GM12873 (cell line): Measurements from ENCODE around the gene P2RX7.

Experiments
- CTCF ChIP-seq: IDR thresholded peaks from 2 replicates; pipeline ENCODE4 v1.5.1; 2012; ENCODE audit warnings: low read depth, mild to moderate bottlenecking, moderate library complexity, low read length, control low read depth; ENCODE audit not compliant: insufficient read depth; ENCODE audit errors: missing control alignments

The P2RX7 gene

GRCh38 chr12:121120989-121121755, 11.5 kb upstream of the P2RX7 start:
- TF ChIP-seq CTCF = no peak

DNA sequence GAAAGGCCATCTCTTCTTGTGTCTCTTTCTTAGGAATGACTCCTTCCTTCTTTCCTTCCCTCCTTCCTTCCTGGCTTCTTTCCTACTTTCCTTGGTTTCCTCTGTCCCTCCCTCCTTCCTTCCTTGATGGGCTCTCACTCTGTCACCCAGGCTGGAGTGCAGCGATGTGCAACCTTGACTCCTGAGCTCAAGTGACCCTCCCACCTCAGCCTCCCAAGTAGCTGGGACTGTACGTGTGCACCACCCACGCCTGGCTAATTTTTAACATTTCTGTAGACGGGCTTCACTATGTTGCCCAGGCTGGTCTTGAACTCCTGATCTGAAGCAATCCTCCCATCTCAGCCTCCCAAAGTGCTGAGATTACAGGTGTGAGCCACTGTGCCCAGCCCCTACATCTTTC, 10.9 kb upstream of the P2RX7 start:
- no peak for TF ChIP-seq CTCF

DNA sequence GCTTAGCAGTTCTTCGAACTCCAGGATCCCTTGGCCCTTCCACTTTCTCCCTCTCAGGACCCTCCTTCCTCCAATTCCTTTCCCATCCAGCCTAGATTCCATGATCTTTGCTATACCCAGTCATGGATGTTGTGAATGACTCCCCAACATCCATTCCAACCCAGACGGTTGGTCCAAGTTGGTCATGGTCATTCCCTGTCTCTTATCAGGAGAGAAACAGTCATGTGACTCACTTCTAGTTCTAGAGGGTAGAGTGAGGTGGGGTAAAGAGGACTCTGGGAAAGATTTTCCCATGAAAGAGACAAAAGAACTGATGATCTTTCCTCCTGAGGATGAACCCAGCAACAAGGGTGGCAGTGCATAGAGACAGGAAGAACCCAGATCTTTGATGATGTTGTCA, 9.2 kb upstream of the P2RX7 start:
- no peak for TF ChIP-seq CTCF

DNA sequence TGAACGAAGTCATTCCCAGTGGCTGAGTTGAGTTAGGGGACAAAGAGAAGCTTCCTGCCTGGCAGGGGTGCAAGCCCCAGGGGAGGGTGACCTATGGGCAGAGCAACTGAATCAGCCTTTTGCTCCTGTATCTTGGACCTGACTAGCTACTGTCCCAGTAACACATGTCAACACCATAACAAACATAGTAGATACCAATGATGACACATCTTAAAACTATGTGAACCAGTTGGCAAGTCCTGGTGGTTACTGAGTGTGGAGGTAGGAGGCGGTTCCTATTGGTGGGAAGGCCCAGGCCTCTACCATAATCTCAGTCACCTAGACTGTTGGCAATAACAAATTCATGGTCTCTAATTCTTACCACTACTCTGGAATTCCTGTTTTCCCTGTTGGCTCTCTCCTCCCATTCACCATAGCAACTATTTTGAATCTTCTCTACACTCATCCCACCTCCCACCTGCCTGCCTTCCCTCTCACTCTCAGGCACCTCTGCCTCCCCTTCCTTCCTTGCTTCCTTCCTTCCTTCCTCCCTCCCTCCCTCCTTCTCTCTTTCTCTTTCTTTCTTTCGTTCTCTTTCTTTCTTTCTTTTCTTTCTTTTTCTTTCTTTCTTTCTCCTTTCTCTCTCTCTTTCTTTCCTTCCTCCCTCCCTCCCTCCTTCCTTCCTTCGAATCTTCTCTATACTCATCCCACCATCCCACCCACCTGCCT, 8.1 kb upstream of the P2RX7 start:
- TF ChIP-seq CTCF = no peak

DNA sequence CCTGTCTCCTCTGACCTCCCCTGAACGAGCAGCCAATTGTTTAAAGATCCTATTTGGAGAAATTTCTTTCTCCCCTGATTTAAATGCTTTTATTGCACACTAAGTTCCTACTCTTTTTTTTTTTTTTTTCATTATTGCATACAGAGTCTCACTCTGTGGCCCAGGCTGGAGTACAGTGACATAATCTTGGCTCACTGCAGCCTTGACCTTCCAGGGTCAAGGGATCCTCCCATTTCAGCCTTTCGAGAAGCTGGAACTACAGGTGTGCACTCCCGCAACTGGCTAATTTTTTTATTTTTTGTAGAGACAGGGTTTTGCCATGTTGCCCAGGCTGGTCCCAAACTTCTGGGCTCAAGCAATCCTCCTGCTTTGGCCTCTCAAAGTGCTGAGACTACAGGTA, 5.2 kb upstream of the P2RX7 start:
- no peak for TF ChIP-seq CTCF

DNA sequence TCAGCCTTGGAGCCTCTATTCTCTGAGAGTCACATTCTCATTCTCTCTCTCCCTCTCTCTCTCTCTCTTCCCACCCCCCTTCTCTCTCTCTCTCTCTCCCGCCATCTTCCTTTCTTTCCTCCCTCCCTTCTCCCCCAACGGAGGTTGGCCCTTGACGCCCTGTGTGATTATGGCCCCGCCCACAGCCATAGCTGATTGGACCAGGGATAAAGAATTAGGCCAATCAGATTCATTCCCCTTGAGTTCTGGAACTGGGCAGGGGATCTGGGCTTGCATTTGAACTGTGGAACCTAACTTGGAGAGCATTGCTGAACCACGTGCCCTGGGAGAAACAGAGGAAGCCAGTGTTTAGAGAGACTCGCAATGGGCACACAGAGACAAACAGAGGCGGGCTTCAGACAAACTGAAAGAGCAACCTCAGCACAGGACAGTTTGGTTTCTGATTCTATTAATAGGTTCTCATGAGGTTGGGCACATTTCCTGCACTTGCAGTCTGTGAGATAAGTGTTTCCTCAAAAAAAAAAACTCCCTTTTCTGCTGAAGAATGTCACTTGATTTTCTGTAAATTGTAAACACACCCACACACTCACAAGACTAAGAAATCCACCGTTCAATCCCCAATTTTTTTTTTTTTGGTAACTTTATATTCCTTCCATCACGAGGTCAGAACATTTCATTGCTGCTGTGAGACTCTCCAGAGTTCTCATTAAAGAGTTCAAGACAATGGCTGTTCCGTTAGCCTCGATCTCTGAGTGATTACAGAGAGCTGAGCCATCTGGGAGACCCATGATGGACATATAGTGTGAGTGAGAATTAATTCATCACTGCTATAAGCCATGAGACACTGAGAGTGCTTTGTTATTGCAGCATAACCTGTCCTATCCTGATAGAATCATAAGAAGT, 3.5 kb upstream of the P2RX7 start:
- TF ChIP-seq CTCF = no peak

GRCh38 chr12:121129811-121130147, 2.9 kb upstream of the P2RX7 start:
- no peak for TF ChIP-seq CTCF
